HG02610 (cell line): ENCODE data around the gene NEDD4.
A peak's percentile ranks its signal among the peaks of the same experiment; 100 is the strongest.
"Not testable (repeated sequence)": the region's sequence is repeated elsewhere in the genome, so short reads cannot be mapped to it uniquely, and the experiment has no call there.

Experiments used
- ATAC-seq: cut with Tn5 transposase; IDR thresholded peaks from one replicate; pipeline ENCODE4 v1.9.1; 2021; ENCODE audit warnings: mild to moderate bottlenecking, moderate library complexity; ENCODE audit not compliant: unreplicated experiment

Gene NEDD4

GRCh38 chr15:55897560-55898336 lies 95.7 kb downstream of the NEDD4 start:
- ATAC-seq: no peak

DNA sequence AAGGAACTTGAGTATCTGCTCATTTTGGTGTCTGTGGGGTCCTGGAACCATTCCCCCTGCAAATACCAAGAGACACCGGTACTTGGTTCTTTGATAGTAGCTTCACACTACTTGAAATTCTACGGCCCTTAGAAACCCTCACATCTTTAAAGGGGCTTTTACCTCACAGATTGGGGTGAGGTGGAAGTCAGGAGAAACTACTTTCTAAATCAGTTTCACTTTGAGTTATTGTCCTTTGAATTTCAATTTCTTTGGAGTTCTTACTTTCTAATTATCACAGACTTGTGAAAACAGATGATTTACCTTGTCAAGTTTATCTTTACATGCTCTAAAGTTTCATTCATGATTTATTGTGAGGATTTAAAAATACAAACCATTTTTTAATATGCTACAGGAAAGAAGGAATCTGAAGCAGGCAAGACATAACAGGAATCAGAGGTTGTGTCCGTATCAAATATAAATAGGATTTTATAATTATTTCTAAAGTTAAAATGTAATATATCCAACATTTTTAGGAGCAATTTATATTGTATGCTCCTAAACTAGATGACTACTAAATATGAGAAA lies 98.9 kb downstream of the NEDD4 start:
- ATAC-seq: no peak

DNA sequence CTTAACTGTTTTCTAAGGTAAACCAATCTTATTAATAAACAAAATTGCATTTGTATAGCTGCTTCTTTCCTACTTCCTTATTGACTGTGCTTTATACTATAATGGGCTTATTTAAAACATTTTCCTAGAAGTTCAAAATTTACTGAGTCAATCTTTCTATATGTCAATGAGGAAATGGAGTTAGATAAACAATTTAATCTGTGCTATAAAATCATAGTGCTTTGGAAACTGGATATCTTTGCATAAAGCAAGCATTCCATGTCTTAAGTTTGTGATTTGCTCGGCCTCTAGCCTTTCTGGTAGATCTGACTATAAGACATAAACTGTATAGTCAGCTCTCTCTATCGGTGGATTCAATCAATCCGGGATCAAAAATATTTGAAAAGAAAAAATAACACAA lies 99.6 kb downstream of the NEDD4 start:
- ATAC-seq: no peak

DNA sequence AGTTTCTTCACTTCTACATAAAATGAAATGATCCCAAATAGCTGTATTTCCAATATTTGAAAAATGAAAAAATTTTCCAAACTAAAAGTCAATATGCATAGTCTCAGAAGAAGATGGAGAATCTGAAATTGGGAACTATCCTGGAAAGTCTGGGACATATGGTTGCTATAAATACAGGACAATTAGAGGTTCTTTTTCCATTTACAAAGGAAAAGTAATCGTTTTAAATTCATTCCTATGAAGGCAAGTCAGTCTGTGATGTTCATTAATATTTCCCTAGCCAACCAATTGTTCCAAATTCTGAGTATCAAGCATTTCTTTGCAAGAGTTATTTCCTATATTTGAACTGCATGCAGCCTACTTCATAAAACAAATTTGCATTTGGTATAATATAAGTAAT lies 102.2 kb downstream of the NEDD4 start:
- ATAC-seq: no peak

GRCh38 chr15:55884223-55884622 lies 109.2 kb downstream of the NEDD4 start:
- no peak for ATAC-seq

DNA sequence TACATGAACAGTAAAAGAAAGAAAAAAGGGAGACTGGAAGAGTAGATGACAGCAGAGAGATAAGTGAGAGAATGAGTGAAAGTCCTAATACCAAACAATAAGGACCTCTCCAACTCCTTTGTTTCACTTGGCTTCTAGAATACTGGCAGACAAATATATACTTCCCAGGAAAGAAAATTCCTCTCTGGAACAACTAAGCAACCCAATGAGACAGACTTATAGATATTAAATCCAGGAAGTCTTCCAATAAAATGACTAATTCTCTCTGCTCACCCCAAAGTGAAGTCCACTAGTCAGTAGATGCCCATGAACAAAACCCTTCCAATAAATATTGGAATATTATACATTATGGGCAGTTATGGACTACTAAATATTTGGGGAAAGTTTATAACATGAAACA lies 114.2 kb downstream of the NEDD4 start:
- ATAC-seq: no peak

- no peak for ATAC-seq
Observed at GRCh38 chr15:55873024-55873720, 120.2 kb downstream of the NEDD4 start.

GRCh38 chr15:55872471-55872870 lies 120.9 kb downstream of the NEDD4 start:
- ATAC-seq: no peak

- no peak for ATAC-seq
Observed at GRCh38 chr15:55869660-55870059, 123.8 kb downstream of the NEDD4 start.

DNA sequence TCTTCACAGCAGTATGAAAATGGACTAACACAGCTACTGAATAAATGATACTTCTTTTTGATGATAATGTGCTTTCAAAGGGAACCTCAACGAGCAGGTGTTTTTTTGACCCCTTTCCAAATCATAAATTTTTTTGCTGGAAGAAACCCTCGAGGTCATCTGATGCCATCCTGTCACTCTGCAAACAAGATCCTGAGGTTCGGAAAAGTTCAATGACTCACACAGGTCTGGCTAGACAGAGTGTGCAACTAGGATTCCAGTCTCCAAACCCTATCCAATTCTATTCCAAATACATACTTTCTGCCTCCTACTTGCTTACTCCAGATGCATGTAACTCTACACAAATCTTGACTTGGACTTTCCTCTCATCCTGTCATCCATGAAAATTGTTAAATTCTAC lies 124.7 kb downstream of the NEDD4 start:
- no peak for ATAC-seq

DNA sequence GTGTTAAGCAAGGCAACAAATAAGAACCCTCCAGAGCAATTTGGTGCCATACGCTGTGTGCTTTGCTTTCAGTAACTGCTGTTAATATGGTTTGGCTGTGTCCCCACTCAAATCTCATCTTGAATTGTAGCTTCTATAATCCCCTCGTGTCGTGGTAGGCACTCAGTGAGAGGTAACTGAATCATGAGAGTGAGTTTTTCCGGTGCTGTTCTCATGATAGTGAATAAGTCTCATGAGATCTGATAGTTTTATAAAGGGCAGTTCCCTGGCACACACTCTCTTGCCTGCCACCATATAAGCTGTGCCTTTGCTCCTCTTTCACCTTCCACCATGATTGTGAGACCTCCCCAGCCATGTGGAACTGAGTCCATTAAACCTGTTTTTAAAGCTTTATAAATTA lies 125.1 kb downstream of the NEDD4 start:
- not testable (repeated sequence) for ATAC-seq

- no peak for ATAC-seq
Observed at GRCh38 chr15:55863911-55864310, 129.5 kb downstream of the NEDD4 start.

GRCh38 chr15:55861115-55861514 lies 132.3 kb downstream of the NEDD4 start:
- no peak for ATAC-seq

DNA sequence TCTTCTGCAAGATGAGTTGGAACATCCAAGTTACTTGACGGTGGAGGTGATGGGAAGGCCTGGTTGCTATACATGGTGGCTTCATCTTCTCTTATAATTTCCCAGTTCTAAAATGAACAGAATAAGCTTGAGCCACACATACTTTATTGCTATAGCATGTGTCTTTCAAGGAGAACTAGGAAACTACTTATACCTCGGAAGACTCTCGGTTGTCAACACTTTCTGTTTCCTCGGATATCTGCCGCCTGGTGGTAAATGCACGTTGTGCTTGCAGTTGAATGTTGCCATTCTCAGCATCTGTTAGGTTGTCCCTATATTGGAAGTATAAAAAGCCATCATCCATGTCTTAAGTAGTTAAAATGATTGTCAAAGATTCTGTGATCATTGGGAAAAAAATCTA lies 132.9 kb downstream of the NEDD4 start:
- ATAC-seq: no peak

GRCh38 chr15:55859681-55860080 lies 133.7 kb downstream of the NEDD4 start:
- no peak for ATAC-seq

- ATAC-seq: no peak
Observed at GRCh38 chr15:55858661-55859060, 134.8 kb downstream of the NEDD4 start.

DNA sequence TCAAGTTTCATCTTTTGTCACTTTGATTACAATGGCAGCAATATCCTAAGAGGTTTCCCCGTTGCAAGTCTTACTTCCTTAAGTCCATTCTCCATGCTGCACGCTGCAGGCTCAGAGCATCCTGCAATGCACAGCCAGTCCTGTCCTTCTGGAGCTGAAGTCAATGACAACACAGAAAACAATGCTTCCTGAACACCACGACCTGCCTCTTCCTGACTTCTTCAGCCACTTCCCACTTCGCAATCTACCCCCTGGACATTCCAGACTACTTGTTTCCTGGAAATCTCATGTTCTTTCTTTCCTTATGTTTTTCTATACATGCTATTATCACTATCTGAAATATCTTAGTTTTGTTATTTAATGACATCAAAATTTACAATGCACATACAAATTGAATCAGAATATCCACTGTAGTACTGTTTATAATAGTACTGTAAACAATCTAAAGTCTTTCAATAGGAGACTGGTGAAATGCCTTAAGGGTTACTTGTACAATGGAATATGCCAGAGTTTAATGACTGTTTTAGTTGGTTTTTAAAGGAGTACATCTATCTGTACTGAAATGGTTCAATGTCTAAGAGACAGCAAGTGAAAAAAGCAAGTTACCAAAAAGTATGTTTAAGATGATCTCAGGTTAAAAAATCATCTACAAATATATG lies 136.8 kb downstream of the NEDD4 start:
- ATAC-seq: no peak

DNA sequence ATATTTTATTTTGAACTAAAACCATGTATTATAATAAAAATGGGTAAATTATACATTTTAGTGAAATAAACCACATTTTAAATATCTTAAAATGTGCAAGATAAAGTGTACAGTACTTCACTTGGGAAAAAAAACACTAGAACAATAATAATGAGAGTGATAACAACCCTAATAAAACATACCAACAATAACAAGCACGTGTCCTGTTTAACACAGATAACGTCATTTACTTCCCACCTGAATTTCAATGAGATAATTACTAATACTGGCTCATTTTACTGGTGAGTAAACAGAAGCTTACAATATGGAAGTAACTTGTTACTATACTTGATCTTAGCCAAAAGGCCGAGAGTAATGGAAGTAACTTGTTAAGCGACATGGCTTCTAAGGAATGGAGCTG lies 140.3 kb downstream of the NEDD4 start:
- ATAC-seq: no peak

- ATAC-seq: peak; percentile 63
Observed at GRCh38 chr15:55846116-55846707, 147.2 kb downstream of the NEDD4 start.

DNA sequence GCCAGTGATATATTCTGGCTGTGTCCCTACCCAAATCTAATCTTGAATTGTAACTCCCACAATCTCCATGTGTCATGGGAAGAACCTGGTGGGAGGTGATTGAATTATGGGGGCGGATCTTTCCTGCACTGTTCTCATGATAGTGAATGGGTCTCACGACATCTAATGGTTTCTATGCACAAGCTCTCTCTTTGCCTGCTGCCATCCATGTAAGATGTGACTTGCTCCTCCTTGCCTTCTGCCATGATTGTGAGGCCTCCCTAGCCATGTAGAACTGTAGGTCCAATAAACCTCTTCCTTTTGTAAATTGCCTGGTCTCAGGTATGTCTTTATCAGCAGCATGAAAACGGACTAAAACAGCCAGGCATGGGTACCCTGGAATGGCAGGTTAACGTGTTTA lies 150.5 kb downstream of the NEDD4 start:
- not testable (repeated sequence) for ATAC-seq

GRCh38 chr15:55835866-55836265 lies 157.5 kb downstream of the NEDD4 start:
- no peak for ATAC-seq
